Nephron (organoid): ENCODE results near the gene LRCOL1.

Experiments
- H3K27ac Mint-ChIP-seq, 3 experiments: 2 replicates each; pipeline ENCODE4 v1.8.0; 2020; ENCODE audit warnings: mixed read lengths in 3 of 3, mild to moderate bottlenecking in 2 of 3, moderate library complexity in 1 of 3
- H3K27me3 Mint-ChIP-seq: 2 replicates; pipeline ENCODE4 v1.8.0; 2021; ENCODE audit warnings: low read depth, mild to moderate bottlenecking, moderate library complexity, mixed read lengths
- H3K36me3 Mint-ChIP-seq: 2 replicates; pipeline ENCODE4 v1.8.0; 2020; ENCODE audit warnings: low read depth, mixed read lengths
- H3K4me1 Mint-ChIP-seq: 2 replicates; pipeline ENCODE4 v1.8.0; 2020; ENCODE audit warnings: mixed read lengths
- H3K4me3 Mint-ChIP-seq, 3 experiments: 2 replicates each; pipeline ENCODE4 v1.8.0; 2020; ENCODE audit warnings: mild to moderate bottlenecking in 3 of 3, mixed read lengths in 3 of 3, moderate library complexity in 2 of 3
- H3K9me3 Mint-ChIP-seq: 2 replicates; pipeline ENCODE4 v1.8.0; 2020; ENCODE audit warnings: mixed read lengths
- TF ChIP-seq, protein P1 (sequence below), 3 experiments: fragments of 200-600 bp; sonication (generic); IDR thresholded peaks; one replicate each; pipeline ENCODE4 v1.5.0; 2021; ENCODE audit warnings: antibody characterized with exemption in 3 of 3; ENCODE audit not compliant: unreplicated experiment in 3 of 3

The LRCOL1 gene

DNA sequence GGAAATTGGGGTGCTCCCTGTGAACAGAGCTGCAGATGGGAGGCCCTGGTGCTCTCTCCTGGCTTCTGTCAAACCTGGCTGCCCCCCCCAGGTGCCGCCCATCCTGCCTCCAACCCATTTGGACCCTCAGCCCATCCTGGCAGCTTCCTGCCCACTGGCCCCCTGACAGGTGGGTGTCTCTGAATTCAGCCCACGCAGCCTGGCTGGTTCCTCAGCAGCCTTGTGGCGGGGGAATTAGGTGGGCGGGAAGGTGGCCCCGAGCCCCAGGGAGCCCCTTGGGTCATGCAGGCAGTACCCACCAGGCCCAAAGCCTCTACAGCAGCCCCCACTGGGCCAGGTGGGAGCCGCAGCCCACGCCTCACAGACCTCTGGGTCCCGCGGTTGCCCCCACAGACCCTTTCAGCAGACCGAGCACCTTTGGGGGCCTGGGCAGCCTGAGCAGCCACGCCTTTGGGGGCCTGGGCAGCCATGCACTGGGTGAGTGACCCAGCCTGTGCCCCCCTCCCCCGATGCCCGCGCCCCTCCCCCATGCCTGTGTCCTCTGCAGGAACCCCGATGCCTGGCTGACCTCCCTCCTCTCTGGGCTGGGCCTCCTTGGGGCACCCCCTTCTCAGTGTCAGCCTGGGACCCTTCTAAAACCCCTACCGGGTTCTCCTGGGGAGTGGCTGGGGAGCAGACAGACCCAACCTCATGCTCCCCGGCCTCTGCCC lies 28.9 kb downstream of the LRCOL1 start:
- Mint-ChIP-seq H3K27ac (no peak overlapping the region), H3K4me3 (no peak overlapping the region), H3K36me3 (peaks cover 36% of the 10 kb centered on the region), H3K4me1 (peaks cover 26% of the 10 kb centered on the region), H3K27me3 (peaks cover 24% of the 10 kb centered on the region), H3K9me3 (no peaks in the 10 kb centered on the region)
- TF ChIP-seq, protein P1, sequence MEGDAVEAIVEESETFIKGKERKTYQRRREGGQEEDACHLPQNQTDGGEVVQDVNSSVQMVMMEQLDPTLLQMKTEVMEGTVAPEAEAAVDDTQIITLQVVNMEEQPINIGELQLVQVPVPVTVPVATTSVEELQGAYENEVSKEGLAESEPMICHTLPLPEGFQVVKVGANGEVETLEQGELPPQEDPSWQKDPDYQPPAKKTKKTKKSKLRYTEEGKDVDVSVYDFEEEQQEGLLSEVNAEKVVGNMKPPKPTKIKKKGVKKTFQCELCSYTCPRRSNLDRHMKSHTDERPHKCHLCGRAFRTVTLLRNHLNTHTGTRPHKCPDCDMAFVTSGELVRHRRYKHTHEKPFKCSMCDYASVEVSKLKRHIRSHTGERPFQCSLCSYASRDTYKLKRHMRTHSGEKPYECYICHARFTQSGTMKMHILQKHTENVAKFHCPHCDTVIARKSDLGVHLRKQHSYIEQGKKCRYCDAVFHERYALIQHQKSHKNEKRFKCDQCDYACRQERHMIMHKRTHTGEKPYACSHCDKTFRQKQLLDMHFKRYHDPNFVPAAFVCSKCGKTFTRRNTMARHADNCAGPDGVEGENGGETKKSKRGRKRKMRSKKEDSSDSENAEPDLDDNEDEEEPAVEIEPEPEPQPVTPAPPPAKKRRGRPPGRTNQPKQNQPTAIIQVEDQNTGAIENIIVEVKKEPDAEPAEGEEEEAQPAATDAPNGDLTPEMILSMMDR (IDR thresholded peaks at IDR 0.05; ENCODE audit: unreplicated experiment in 3 of 3) = no peak

DNA sequence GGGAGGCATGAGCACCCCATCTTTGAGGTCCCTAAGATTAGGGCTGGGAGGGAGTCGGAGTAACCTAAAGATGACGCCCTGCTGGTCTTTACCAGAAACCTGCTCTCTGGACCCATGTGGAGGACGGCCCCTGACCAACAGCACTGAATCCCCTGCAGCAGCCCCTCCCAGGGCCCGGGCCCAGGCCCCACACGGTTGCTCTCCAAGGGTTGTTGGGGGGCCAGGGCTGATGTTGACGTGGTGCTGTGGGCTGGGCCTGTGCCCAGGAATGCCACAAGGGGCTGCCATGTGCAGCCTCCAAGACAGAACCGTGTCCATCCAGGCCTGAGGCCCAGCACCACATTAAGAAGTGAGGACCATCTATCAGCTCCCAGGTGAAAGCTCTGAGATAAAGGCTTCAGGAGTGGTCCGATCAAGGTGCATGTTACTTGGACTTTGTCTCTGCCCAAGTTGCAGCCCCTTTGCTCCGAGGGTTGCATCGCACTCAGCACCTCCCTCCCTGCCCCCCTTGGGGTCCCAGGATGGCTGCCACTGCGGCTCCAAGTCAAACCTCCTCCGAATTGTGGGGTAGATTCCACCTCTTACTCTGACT lies 29.6 kb downstream of the LRCOL1 start:
- Mint-ChIP-seq H3K36me3 (peaks cover 36% of the 10 kb centered on the region), H3K9me3 (no peaks in the 10 kb centered on the region), H3K4me1 (peaks cover 26% of the 10 kb centered on the region), H3K27me3 (peaks cover 24% of the 10 kb centered on the region), H3K27ac (peak overlapping the region in 1 of 3 experiments; percentile 12), H3K4me3 (no peak overlapping the region)
- TF ChIP-seq, protein P1 (IDR thresholded peaks at IDR 0.05; ENCODE audit: unreplicated experiment in 3 of 3) = no peak

DNA sequence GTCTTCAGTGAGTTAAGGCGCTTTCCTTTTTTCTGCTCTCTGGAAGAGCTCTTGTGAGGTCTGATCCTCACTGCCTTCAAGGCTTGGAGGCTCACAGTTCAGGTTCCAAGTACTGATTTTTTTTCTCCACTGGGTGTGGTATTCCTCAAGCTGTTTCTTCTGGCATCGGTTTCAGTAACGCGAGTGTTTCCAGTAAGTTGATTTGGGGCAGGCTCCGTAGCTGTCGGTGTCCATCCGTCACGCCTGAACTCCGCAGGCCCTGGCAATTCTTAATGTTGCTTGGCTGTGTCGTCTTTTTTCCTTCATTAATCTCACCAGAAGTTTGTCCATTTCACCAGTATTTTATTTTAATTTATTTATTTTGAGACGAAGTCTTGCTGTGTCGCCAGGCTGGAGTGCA lies 30.6 kb downstream of the LRCOL1 start:
- peaks cover 26% of the 10 kb centered on the region for H3K4me1 Mint-ChIP-seq
- peak overlapping the region in 2 of 3 experiments; percentile 45 to 77 for H3K27ac Mint-ChIP-seq
- H3K9me3 Mint-ChIP-seq = no peaks in the 10 kb centered on the region
- peak overlapping the region in 1 of 3 experiments; percentile 22 for H3K4me3 Mint-ChIP-seq
- TF ChIP-seq, protein P1 (IDR thresholded peaks at IDR 0.05; ENCODE audit: unreplicated experiment in 3 of 3) = no peak
- H3K36me3 Mint-ChIP-seq = peaks cover 40% of the 10 kb centered on the region
- H3K27me3 Mint-ChIP-seq = peaks cover 18% of the 10 kb centered on the region

DNA sequence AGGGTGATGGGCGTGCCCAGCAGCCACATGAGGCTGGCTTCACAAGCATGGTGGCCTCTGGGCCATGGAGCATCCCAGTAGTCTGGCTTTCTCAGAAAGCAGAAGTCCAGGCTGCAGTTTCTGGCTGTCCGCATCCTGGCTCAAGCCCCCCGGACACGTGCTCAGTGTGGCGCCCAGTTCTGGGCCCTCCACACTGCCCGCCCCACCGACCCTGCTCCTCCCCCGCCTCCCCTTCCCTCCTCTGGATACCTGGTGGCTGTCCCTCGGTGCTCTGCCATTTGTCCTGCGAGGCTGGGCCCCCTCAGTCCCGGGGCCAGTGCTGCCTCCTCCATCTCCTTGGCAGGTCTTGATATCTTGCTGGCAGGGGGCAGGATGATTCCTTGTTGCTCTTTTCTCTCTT lies 31.6 kb downstream of the LRCOL1 start:
- Mint-ChIP-seq H3K36me3 (peaks cover 39% of the 10 kb centered on the region), H3K4me1 (peaks cover 24% of the 10 kb centered on the region), H3K9me3 (no peaks in the 10 kb centered on the region), H3K4me3 (no peak overlapping the region), H3K27me3 (peaks cover 12% of the 10 kb centered on the region), H3K27ac (peak overlapping the region in 1 of 3 experiments; percentile 45)
- TF ChIP-seq, protein P1 (IDR thresholded peaks at IDR 0.05; ENCODE audit: unreplicated experiment in 3 of 3) = no peak

DNA sequence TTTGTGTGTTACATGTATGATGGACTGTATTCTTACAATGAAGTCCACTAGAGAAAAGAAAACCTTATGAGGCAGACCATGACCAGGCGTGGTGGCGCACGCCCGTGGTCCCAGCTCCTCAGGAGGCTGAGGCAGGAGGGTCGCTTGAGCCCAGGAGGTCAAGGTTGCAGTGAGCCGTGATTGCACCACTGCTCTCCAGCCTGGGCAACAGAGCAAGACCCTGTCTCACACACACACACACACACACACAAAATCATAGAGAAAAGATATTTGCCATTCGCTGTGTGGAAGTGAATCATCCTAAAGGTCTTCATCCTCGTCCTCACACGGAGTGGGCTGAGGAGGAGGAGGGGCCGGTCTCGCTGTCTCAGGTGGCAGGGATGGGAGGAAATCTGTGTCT lies 32.3 kb downstream of the LRCOL1 start:
- no peaks in the 10 kb centered on the region for H3K9me3 Mint-ChIP-seq
- H3K4me3 Mint-ChIP-seq = no peak overlapping the region
- peaks cover 8% of the 10 kb centered on the region for H3K27me3 Mint-ChIP-seq
- TF ChIP-seq, protein P1 (IDR thresholded peaks at IDR 0.05; ENCODE audit: unreplicated experiment in 3 of 3) = no peak
- peaks cover 21% of the 10 kb centered on the region for H3K4me1 Mint-ChIP-seq
- no peak overlapping the region for H3K27ac Mint-ChIP-seq
- peaks cover 37% of the 10 kb centered on the region for H3K36me3 Mint-ChIP-seq
